Omental fat pad (tissue), 4 donors: Measurements from ENCODE around the gene EHBP1. TPM values are rescaled to one million over a fixed set of nuclear protein-coding genes. Genes with fewer than 3 reads are reported as not detected.

Source experiments
- ATAC-seq: fragments of 150-250 bp; one replicate; pipeline ENCODE4 v1.9.1; 2016; ENCODE audit warnings: mild to moderate bottlenecking, moderate library complexity; ENCODE audit not compliant: low FRiP score
- DNase-seq: peaks from one replicate; pipeline ENCODE4 v3.0.0-alpha.2; 2019; ENCODE audit warnings: low spot score
- total RNA-seq, 4 donors: library from RNA; depleted of rRNA; stranded (reverse); fragments of >200 nt; gene quantifications; one replicate each; pipeline ENCODE4 v1.1.0, GENCODE V29; 2016
- TF ChIP-seq, protein P1 (sequence below), 3 donors: fragments of 450-650 bp; IDR thresholded peaks; one replicate each; pipeline ENCODE4 v1.5.1; 2016 to 2017; ENCODE audit warnings: antibody characterized with exemption in 3 of 3, mild to moderate bottlenecking in 3 of 3, moderate library complexity in 2 of 3

Gene EHBP1
- total RNA-seq, 4 donors from 2014 or later: 60.9 to 91.3 (median 78.6) TPM

GRCh38 chr2:62797107-62797506 is 91.6 kb downstream of the EHBP1 start:
- ATAC-seq: no peak
- TF ChIP-seq, protein P1, sequence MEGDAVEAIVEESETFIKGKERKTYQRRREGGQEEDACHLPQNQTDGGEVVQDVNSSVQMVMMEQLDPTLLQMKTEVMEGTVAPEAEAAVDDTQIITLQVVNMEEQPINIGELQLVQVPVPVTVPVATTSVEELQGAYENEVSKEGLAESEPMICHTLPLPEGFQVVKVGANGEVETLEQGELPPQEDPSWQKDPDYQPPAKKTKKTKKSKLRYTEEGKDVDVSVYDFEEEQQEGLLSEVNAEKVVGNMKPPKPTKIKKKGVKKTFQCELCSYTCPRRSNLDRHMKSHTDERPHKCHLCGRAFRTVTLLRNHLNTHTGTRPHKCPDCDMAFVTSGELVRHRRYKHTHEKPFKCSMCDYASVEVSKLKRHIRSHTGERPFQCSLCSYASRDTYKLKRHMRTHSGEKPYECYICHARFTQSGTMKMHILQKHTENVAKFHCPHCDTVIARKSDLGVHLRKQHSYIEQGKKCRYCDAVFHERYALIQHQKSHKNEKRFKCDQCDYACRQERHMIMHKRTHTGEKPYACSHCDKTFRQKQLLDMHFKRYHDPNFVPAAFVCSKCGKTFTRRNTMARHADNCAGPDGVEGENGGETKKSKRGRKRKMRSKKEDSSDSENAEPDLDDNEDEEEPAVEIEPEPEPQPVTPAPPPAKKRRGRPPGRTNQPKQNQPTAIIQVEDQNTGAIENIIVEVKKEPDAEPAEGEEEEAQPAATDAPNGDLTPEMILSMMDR (IDR thresholded peaks at IDR 0.05): no peak
- no peak for DNase-seq

DNA sequence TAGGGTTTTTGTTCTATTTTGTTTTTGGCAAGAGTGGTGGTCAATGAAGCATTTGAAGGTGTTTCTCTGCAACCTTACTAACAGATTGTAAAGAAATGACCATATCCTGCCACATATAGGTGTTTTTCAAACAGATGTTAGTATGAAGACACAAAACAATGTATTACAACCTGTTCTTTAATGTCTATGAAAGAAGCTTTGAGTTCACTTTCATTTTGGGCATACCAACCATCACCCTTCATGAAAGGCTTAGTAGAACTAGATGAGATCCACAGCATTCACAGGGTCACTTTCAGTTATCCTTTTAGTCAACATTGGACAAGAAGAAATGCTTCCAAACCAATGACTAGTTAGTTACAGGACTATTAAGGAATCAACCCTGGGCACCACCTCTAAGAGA is 95.1 kb downstream of the EHBP1 start:
- TF ChIP-seq, protein P1 (IDR thresholded peaks at IDR 0.05): no peak
- DNase-seq: no peak
- no peak for ATAC-seq

DNA sequence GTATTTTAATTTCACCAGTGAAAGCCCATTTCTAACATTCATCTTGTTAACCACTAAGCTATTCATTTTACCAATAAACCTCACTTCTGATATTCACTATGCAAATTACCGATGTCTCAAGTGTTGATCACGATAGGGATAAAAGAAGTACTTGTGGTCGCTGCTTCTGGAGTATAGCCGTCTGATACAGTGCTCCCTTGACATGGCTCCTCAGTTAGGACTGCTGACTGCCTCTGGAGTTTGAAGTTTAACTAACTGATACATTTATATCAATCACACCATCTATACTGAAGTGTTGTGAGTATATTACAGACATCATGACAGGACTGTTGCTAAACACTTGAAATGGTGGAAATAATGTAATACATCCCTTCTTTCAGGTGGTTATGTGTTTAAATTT is 95.6 kb downstream of the EHBP1 start:
- no peak for ATAC-seq
- DNase-seq: no peak
- TF ChIP-seq, protein P1 (IDR thresholded peaks at IDR 0.05): no peak

GRCh38 chr2:62801814-62802523 is 96.5 kb downstream of the EHBP1 start:
- TF ChIP-seq, protein P1 (IDR thresholded peaks at IDR 0.05): no peak

GRCh38 chr2:62803961-62804360 is 98.4 kb downstream of the EHBP1 start:
- TF ChIP-seq, protein P1 (IDR thresholded peaks at IDR 0.05): no peak
- DNase-seq (no peak), ATAC-seq (no peak)

More at GRCh38 chr2:62801814-62802523, 96.5 kb downstream of the EHBP1 start:
- ATAC-seq (no peak), DNase-seq (no peak)

DNA sequence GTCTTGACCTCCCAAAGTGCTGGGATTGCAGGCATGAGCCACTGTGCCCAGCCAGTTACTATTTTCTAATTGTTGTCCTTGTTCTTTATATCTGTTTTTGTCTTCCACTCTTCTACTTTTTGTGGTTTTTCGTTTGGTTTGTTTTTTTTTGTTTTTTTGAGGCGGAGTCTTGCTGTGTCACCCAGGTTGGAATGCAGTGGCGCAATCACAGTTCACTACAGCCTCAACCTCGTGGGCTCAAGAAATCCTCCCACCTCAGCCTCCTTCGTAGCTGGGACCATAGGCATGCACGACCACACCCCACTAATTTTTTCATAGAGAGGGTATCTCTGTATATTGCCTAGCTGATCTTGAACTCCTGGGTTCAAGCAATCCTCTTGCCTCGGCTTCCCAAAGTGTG is 100.7 kb downstream of the EHBP1 start:
- TF ChIP-seq, protein P1 (IDR thresholded peaks at IDR 0.05): no peak
- DNase-seq: no peak
- ATAC-seq: no peak

- TF ChIP-seq, protein P1 (IDR thresholded peaks at IDR 0.05): no peak
- ATAC-seq (no peak), DNase-seq (no peak)
Measured at GRCh38 chr2:62808554-62808953, 103.0 kb downstream of the EHBP1 start.
